NCI-H510A (cell line): ENCODE data around the gene CSRP1.
"Not testable (repeated sequence)": the region's sequence is repeated elsewhere in the genome, so short reads cannot be mapped to it uniquely, and the experiment has no call there.

ENCODE experiments used
- DNase-seq: peaks from one replicate; lab custom pipeline; 2025; lab: John Stamatoyannopoulos, UW

The CSRP1 gene

GRCh38 chr1:201476670-201477344 is 30.1 kb downstream of the CSRP1 start:
- DNase-seq, result peak; percentile 14

- no peak for DNase-seq
Observed at GRCh38 chr1:201475915-201476669, 30.8 kb downstream of the CSRP1 start.

GRCh38 chr1:201475130-201475529 is 31.8 kb downstream of the CSRP1 start:
- DNase-seq, result no peak

DNA sequence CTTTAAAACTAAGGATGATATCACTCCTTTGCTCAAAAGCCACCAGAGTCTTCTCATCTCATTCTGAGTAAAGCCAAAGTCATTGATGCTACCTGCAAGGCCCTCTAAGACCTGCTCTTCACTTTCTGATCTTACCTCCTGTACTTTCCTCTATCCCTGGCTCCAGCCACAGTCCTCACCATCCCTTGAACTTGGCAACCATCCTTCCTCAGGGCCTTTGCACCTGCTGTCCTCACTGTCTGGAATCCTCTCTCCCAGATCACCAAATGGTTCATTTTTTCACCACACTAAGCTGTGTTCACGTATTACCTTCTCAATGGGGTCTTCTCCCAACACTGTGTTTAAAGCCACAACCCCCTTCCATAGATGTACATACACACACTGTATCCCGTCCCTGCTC is 33.6 kb downstream of the CSRP1 start:
- no peak for DNase-seq

GRCh38 chr1:201472321-201472720 is 34.6 kb downstream of the CSRP1 start:
- not testable (repeated sequence) for DNase-seq

DNA sequence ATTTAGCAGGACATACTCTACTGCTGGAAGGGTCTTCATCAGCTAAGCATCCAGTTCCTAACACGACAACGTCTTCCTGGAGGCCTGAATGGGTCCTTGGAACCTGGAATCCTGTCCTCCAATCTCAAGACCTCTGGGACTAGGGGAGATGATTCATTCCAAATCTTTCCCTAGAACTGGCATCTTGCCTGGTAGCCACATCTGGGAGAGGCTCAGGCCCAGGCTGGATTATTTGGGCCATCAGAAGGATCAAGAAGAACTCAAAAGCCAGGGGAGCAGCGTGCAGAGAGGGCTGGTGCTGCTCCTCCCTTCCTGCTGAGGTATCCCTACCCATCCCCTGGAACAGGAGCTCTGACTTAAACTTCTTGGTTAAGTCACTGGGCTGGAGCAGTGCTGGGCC is 35.2 kb downstream of the CSRP1 start:
- DNase-seq, result no peak

DNA sequence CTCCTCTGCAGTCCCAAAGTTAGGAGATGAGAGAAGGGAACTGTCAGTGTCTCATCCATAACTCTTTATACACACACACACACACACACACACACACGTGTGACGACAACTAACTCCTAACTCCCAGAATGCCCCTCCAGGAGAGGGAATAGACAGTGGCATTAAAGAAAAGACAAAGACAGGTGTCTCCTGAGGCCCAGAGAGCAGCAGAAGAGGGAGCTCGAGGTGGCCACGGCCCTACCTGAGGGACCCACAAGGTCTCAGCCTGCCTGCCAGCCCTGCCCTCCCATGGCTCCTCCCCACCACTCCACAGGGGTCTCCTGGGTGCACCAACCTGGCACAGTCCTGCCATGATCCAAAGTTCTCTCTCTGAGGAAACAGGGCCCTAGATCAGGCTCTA is 36.3 kb downstream of the CSRP1 start:
- DNase-seq, result no peak

GRCh38 chr1:201469645-201470074 is 37.3 kb downstream of the CSRP1 start:
- no peak for DNase-seq

GRCh38 chr1:201468844-201469644 is 37.9 kb downstream of the CSRP1 start, which contains the start of gene PHLDA3:
TSS of gene PHLDA3 (minus strand) at chr1:201469188. CDS start at chr1:201468786, 402 bp downstream.
- peak; percentile 85 for DNase-seq

DNA sequence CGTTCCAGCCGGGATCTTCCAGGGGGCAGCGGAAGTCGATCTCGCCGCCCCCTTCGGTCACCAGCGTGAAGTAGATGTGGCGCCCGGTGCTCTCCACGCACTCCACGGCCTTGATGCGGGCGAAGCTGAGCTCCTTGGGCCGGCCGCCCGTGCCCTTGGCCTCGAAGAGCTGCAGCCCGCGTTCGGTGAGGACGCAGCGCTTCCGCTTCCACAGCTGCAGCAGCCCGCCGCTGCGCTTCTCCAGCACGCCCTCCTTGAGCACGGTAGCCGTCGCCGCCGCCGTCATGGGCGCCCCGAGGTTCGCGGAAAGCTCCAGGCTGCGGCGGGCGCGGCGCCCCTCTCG is 38.5 kb downstream of the CSRP1 start:
- peak; percentile 22 for DNase-seq

- no peak for DNase-seq
Observed at GRCh38 chr1:201466492-201466891, 40.4 kb downstream of the CSRP1 start.

DNA sequence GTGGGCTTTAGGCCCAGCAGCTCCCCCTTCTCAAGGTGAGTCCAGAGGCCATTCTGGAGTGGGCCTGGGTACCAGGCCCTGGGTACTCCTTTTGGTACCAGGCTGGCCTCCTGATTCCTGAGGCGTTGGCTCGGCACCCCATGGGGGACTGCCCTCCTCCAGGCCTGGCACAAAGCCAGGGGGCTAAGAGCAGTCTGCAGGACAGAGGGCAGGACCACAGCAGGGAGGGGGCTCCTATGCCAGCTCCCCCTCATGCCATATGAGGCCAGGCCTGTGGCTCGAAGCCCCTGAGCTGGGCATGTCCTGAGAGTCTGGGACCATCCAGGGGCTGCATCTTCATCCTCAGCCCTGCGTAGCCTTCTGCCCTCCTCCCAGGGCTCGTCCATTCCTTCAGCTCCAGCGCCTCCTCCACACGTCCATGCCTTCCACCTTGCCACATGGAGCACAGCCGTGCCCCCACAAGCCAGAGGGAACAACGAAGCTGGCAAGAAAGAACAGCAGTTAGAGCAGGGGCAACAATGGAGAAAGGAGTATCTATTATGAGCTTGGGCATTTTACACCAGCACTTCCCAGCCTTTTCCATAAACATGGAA is 41.1 kb downstream of the CSRP1 start:
- DNase-seq, result no peak

DNA sequence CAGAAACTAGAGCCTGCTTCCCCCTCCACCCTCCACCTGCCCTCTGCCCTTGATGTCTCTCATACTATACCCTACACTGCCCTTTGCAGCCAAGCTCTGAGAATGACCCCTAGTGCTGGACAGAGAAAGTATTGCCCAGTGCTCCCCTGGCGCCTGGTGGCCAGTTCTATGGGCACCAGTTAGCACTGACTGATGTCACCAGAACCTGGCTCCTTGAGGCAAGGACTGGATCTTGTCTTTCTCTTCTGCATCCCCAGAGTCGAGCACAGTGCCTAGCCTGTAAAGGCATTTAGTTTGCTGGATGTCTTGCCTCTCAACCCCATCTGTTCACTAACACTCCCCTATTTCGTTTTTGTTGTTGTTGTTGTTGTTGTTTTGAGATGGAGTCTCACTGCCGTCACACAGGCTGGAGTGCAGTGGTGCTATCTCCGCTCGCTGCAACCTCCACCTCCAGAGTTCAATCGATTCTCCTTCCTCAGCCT is 43.8 kb downstream of the CSRP1 start:
- DNase-seq, result no peak

DNA sequence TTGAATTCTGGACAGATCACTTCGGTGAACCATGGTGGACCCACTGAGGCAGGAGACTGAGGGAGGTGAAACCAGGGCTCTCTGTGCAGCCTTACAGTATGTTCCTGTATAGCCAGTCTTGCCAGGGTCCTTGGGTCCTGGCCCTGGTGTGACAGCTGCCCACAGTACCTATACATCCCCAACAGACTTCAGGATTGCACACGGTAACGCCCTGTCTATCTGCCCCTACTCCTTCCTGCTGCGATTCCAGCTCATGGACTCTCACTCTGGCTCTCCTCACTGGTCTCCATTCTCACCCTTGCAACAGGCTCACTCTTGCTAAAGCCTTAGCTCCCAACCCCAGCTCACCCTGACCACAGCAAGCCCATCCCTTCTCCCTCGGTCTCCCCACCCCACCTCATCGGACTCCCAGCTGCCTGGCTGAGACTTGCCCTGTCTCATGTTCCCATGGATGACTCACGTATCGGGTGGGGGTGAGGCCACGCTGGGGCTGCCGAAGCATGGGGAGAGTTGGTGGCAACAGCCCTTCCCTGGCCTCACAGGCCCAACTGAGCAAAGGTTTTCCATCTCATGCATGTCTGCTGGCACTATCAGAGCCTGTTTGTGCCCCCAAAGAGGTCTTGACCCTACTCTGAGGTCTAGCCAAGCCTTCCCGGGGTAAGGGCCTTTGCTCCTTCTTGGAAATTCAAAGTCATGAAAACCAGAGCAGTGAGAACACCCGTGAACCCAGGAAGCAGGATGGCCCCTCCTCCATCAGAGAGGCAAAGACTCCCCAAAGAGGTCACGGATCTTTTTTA is 45.1 kb downstream of the CSRP1 start:
- DNase-seq, result peak; percentile 37

DNA sequence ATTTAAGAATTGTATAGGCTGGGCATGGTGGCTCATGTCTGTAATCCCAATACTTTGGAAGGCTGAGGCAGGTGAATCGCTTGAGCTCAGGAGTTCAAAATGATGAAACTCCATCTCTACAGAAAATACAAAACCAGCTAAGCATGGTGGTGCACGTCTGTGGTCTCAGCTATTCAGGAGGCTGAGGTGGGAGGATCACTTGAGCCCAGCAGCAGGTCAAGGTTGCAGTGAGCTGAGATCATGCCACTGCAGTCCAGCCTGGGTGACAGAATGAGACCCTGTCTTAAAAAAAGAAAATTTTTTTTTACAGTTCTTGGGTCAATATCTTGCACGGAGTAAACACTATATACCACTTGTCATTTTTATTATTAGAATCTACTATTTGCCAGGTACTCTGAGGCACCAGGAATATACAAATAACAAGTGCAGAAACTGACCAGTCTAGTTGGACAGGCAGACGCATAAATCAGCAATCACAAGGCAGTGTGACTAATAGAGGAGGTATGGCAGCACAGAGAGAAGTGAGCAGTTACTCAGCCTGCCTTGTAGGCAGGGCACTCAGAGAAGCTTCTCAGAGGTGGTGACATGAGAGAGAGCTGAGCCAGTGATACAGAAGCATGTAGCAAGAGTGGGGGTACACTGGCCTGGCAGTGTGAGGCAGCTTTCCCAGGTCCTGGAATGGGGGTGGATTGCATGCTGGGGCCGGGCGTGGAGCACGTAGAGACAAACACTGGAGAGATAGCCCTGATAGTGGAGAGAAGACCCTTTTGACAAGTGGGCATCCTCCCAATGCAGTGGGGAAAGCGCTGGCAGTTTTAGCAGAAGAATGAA is 45.9 kb downstream of the CSRP1 start:
- DNase-seq, result no peak

DNA sequence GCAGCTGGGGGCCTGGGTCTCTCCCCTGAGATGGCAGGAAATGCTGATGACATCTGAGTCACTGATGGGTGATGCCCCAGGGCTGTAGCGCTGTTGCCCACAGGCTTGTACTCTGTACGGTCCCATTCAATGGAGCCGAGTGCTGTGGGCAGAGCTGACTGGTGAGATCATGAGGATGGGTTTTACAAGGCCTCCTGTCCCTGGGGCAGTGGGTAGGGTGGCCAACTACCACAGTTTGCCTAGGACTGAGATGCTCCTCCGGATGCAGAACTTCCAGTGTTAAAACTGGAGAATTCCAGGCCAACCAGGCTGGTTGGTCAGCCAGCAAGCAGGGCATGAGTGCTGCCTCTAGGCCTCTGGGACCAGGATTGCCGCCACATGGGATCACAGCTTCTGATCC is 47.1 kb downstream of the CSRP1 start:
- DNase-seq, result no peak

DNA sequence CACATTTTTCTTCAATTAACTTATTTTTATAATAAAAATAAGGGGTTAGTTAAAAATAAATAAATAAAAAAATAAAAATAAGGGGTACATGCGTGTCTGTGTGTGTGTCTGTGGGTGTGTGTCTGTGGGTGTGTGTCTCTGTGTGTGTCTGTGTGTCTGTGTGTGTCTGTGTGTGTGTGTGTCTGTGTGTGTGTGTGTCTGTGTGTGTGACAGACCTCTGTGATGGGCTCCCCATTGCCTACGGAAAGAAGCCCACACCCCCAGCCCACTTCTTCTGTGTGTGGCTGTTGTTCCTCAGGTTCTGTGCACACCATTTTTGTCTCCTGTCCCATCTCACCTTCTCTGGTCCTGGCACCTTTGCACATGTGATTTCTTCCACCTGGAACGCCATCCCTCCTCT is 47.9 kb downstream of the CSRP1 start:
- DNase-seq, result no peak

DNA sequence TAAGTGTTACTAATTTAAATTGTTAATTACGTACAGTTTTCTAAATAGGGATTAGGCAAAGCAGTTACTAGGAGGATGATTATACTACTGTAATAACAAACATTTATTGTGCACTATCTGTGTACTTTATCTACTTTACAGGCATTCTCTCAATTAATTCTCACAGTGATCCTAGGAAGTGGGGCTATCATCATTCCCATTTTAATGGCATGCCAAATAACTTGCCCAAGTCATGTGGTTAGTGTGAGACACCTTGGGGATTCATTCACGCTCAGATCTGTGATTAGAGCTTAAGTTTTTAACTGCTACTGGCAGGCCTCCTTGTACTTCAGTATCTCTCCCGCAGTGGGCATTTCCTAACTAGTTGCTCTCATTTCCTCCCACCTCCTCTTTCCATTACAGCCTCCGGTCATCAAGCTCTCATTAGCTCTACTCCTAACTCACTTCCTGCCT is 49.4 kb downstream of the CSRP1 start:
- DNase-seq, result no peak

- no peak for DNase-seq
Observed at GRCh38 chr1:201456499-201457309, 50.2 kb downstream of the CSRP1 start.

DNA sequence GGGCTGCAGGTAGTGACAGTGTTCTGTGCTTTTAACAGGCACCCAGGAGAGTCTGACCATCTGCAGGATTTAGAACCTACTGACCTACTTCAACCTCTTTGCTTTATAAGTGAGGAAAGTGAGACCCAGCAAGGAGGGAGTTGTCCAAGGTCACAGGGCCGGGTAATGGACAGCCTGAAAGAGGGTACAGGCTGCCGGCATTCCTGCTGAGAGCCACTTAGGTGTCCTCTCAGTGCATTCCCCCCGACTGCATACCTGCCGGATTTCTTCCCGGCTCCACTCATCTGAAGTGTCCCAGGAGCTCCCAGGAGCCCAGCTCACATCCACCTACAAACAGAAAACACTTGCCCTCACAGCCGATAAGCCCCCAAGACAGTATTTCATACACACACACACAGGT is 51.8 kb downstream of the CSRP1 start:
- no peak for DNase-seq
